ENCODE results near the gene FXYD6. TPM values are rescaled to one million over a fixed set of nuclear protein-coding genes. Genes with fewer than 3 reads are reported as not detected.
"Not testable (repeated sequence)": the region's sequence is repeated elsewhere in the genome, so short reads cannot be mapped to it uniquely, and the experiment has no call there.

FXYD6 gene
- total RNA-seq, 2 donors from 2014 or later: 0.19 TPM; not detected in 1

DNA sequence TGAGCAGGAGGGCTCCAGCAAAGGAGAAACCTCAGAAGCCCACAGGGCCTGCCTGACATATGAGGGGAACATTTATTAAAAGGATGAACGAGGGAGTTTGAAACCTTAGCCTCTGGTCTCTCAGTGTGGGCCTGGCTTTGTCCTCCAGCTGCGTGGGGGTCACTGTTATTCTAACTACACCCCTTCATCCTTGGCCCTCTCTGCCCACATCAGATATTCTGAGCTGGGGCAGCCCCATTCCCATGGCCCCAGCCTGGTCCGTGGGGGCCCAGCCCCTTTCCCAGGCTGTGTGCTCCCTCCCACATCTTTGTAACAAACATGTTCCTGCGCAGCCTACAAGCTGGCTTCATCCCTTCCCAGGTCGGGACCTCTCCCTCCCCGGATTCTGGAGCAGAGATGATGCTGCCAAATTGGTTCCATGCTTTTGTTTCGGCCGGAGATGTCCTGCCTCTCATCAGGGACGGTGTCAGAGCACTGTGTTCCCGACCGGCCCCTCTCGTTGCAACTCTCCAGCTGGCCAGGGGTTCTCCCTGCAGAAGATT, 4.0 kb downstream of the FXYD6 start:
- Mint-ChIP-seq H3K36me3 (ENCODE audit: low read depth) (no peaks in the 10 kb centered on the region), H3K9me3 (no peaks in the 10 kb centered on the region), H3K27me3 (peaks cover 38% of the 10 kb centered on the region), H3K4me1 (peaks cover 11% of the 10 kb centered on the region), H3K4me3 (no peak overlapping the region), H3K27ac (no peak overlapping the region)
- no peak for ATAC-seq (replicated peaks)

DNA sequence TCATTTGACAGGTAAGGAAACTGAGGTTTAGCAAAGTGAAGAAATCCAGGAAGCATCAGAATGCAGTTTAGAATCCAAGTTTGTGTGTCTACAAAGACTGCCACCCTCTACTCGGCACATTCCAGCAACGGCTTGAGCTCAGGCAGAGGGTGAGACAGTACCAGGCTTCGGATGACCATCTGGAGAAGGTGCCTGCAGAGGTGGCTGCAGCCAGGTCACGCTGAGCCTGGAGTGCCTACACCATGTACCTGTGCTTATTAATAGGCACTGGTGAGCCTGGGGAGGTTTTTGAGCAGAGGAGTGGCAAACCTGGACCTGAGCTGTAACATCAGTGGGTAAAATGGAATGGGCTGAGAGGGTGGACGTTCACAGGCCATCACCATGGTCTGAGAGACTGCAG, 4.7 kb downstream of the FXYD6 start:
- Mint-ChIP-seq H3K27me3 (peaks cover 33% of the 10 kb centered on the region), H3K36me3 (ENCODE audit: low read depth) (no peaks in the 10 kb centered on the region), H3K9me3 (no peaks in the 10 kb centered on the region), H3K27ac (no peak overlapping the region), H3K4me3 (no peak overlapping the region), H3K4me1 (peaks cover 11% of the 10 kb centered on the region)
- no peak for ATAC-seq (replicated peaks)

DNA sequence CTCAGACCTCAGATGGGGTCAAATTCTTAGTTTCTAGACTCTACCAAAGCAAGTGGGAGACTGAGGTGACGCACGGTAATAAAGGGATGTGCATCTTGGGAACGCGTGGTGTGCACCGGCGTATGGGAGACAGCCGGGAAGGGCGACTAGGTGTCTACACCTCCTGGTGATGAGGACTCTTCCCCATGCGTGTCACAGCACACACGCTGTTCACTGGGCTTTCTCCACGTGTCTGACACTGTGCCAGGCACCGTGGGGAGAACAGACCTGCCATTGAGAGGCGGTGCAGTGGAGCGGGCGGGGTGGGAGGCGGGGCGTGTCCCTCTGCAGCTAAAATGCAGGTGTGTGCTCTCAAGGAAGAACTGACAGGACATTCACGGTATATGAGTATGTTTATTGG, 5.3 kb downstream of the FXYD6 start:
- no peak overlapping the region for H3K4me3 Mint-ChIP-seq
- H3K4me1 Mint-ChIP-seq: peaks cover 10% of the 10 kb centered on the region
- H3K36me3 Mint-ChIP-seq (ENCODE audit: low read depth): no peaks in the 10 kb centered on the region
- peaks cover 32% of the 10 kb centered on the region for H3K27me3 Mint-ChIP-seq
- ATAC-seq (replicated peaks): no peak
- H3K27ac Mint-ChIP-seq: no peak overlapping the region
- H3K9me3 Mint-ChIP-seq: no peaks in the 10 kb centered on the region

DNA sequence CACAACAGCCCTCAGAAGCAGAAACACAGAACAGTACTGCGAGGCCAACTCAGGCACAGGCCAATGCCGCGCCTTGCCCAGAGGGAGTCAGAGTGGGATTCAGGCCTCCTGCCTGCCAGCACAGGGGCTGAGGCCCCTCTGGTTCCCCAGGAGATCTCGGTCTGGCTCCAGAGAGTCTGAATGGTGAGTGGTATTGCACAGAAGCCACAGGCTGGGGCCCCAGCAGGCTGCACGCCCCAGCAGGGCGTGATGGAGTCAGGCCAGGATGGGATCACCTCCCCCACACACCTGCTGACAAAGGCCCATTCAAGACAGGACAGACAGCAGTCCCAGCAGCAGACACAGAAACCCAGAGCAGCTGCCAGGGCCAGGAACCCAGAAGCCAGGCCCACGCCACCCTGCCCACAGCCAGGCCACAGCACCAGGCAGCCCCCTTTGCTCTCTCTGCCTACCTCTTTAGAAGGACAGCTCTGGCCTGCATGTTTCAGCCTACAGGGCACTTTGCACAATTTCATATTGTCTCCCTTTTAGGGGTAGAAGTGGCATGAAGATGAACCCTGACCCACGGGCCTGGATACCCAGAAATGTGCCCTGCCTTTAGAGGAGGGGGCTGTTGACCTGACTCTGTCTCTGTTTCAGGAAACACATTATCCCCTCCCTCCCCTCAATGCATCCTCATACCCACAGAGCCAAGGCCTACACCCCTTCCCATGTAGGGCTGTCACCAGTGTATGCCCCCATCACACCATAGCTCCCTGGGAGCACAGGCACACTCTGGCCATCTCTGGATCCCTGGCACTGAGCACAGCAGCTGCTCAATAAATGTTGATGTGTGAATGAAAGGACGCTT, 6.1 kb downstream of the FXYD6 start:
- H3K27ac Mint-ChIP-seq: no peak overlapping the region
- no peak for ATAC-seq (replicated peaks)
- peaks cover 27% of the 10 kb centered on the region for H3K27me3 Mint-ChIP-seq
- no peak overlapping the region for H3K4me3 Mint-ChIP-seq
- no peaks in the 10 kb centered on the region for H3K36me3 Mint-ChIP-seq (ENCODE audit: low read depth)
- H3K4me1 Mint-ChIP-seq: peaks cover 6% of the 10 kb centered on the region
- H3K9me3 Mint-ChIP-seq: no peaks in the 10 kb centered on the region

- Mint-ChIP-seq H3K9me3 (no peaks in the 10 kb centered on the region), H3K36me3 (ENCODE audit: low read depth) (no peaks in the 10 kb centered on the region), H3K4me1 (no peaks in the 10 kb centered on the region), H3K4me3 (no peak overlapping the region), H3K27me3 (peaks cover 22% of the 10 kb centered on the region), H3K27ac (no peak overlapping the region)
- no peak for ATAC-seq (replicated peaks)
Measured at GRCh38 chr11:117869604-117870003, 6.9 kb downstream of the FXYD6 start.

GRCh38 chr11:117868815-117869561, 7.5 kb downstream of the FXYD6 start:
- no peak for ATAC-seq (replicated peaks)
- peaks cover 20% of the 10 kb centered on the region for H3K27me3 Mint-ChIP-seq
- no peak overlapping the region for H3K4me3 Mint-ChIP-seq
- H3K4me1 Mint-ChIP-seq: no peaks in the 10 kb centered on the region
- no peaks in the 10 kb centered on the region for H3K9me3 Mint-ChIP-seq
- no peaks in the 10 kb centered on the region for H3K36me3 Mint-ChIP-seq (ENCODE audit: low read depth)
- H3K27ac Mint-ChIP-seq: no peak overlapping the region

- Mint-ChIP-seq H3K27me3 (peaks cover 15% of the 10 kb centered on the region), H3K9me3 (no peaks in the 10 kb centered on the region), H3K4me3 (no peak overlapping the region), H3K27ac (no peak overlapping the region), H3K4me1 (no peaks in the 10 kb centered on the region), H3K36me3 (ENCODE audit: low read depth) (no peaks in the 10 kb centered on the region)
- peak; percentile 35 for ATAC-seq (replicated peaks)
Measured at GRCh38 chr11:117868088-117868487, 8.4 kb downstream of the FXYD6 start.

DNA sequence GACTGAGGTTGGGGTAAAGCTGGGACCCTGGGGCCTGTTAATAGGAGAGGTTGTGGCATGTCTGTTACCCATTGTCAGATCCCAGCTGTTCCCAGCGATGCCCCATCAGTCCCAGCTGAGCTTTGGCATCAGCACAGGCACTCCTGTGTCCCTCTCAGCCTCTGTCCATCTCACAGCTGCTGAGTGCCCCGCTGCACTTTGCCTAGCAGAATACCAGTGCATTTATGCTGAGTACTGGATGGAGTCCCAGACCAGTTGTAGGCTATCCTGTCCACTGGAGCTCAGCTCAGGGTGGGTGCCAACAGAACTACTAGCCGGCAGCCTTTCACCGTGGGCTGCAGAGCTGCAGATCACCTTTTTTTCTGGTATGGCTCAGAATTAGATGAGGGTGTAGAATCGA, 9.9 kb downstream of the FXYD6 start:
- peaks cover 5% of the 10 kb centered on the region for H3K4me1 Mint-ChIP-seq
- H3K9me3 Mint-ChIP-seq: no peaks in the 10 kb centered on the region
- H3K27me3 Mint-ChIP-seq: peaks cover 12% of the 10 kb centered on the region
- H3K36me3 Mint-ChIP-seq (ENCODE audit: low read depth): no peaks in the 10 kb centered on the region
- ATAC-seq (replicated peaks): no peak
- H3K27ac Mint-ChIP-seq: no peak overlapping the region
- H3K4me3 Mint-ChIP-seq: no peak overlapping the region

GRCh38 chr11:117865546-117865945, 10.9 kb downstream of the FXYD6 start:
- not testable (repeated sequence) for ATAC-seq (replicated peaks)

GRCh38 chr11:117863383-117863782, 13.1 kb downstream of the FXYD6 start:
- Mint-ChIP-seq H3K4me1 (peaks cover 5% of the 10 kb centered on the region), H3K27me3 (peaks cover 8% of the 10 kb centered on the region), H3K9me3 (no peaks in the 10 kb centered on the region), H3K27ac (no peak overlapping the region), H3K36me3 (ENCODE audit: low read depth) (no peaks in the 10 kb centered on the region), H3K4me3 (no peak overlapping the region)
- no peak for ATAC-seq (replicated peaks)

More at GRCh38 chr11:117865546-117865945, 10.9 kb downstream of the FXYD6 start:
- not testable (repeated sequence) for H3K27me3 Mint-ChIP-seq; H3K9me3 Mint-ChIP-seq; H3K4me3 Mint-ChIP-seq; H3K36me3 Mint-ChIP-seq (ENCODE audit: low read depth); H3K4me1 Mint-ChIP-seq; H3K27ac Mint-ChIP-seq

GRCh38 chr11:117862753-117863152, 13.7 kb downstream of the FXYD6 start:
- Mint-ChIP-seq H3K27ac (no peak overlapping the region), H3K36me3 (ENCODE audit: low read depth) (no peaks in the 10 kb centered on the region), H3K4me1 (peaks cover 5% of the 10 kb centered on the region), H3K4me3 (no peak overlapping the region), H3K27me3 (peaks cover 8% of the 10 kb centered on the region), H3K9me3 (no peaks in the 10 kb centered on the region)
- no peak for ATAC-seq (replicated peaks)

DNA sequence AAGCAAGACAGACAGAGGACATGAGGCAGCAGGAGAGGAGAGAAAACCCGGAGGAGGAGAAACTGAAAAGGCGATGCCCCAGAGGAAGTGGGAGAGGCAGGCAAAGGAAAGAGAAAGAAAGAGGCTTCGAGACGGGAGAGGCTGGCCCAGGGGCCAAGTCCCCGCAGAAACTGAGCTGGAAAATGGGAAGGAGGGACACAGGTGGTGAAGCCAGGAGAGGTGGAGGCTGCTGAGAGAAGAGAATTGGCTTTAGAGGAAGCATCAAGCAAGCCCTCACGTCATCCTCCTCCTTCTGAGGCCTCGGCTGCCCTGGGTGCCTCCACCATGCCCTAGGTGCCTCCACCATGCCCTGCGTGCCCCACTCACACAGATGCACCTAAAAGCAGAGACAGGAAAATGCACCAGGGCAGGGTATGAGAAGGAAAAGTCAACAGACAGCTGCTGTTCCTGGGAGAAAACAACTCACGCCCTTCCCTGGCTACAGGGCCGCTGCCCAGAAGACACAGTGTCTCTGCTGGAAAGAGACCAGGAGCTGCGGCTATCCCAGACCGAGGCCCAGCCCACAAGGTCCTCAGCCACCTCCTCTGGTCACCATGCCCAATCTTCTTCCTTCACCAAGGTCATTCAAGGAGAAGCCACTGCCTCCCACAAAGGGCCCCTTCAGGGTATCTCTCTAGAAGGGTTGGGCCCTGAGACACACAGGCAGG, 14.3 kb downstream of the FXYD6 start:
- no peaks in the 10 kb centered on the region for H3K9me3 Mint-ChIP-seq

GRCh38 chr11:117861151-117862018, 15.1 kb downstream of the FXYD6 start:
- Mint-ChIP-seq H3K36me3 (ENCODE audit: low read depth) (no peaks in the 10 kb centered on the region), H3K4me3 (no peak overlapping the region), H3K27me3 (peaks cover 12% of the 10 kb centered on the region), H3K27ac (peak overlapping the region; percentile 58), H3K4me1 (peaks cover 5% of the 10 kb centered on the region), H3K9me3 (no peaks in the 10 kb centered on the region)
- no peak for ATAC-seq (replicated peaks)

More for the DNA sequence above, 14.3 kb downstream of the FXYD6 start:
- Mint-ChIP-seq H3K4me1 (peaks cover 5% of the 10 kb centered on the region), H3K27me3 (peaks cover 4% of the 10 kb centered on the region), H3K36me3 (ENCODE audit: low read depth) (no peaks in the 10 kb centered on the region), H3K4me3 (no peak overlapping the region), H3K27ac (peak overlapping the region; percentile 58)
- ATAC-seq (replicated peaks): no peak
